ENCODE results near the gene CYTH1.
"Not testable (repeated sequence)": the region's sequence is repeated elsewhere in the genome, so short reads cannot be mapped to it uniquely, and the experiment has no call there.

The CYTH1 gene

DNA sequence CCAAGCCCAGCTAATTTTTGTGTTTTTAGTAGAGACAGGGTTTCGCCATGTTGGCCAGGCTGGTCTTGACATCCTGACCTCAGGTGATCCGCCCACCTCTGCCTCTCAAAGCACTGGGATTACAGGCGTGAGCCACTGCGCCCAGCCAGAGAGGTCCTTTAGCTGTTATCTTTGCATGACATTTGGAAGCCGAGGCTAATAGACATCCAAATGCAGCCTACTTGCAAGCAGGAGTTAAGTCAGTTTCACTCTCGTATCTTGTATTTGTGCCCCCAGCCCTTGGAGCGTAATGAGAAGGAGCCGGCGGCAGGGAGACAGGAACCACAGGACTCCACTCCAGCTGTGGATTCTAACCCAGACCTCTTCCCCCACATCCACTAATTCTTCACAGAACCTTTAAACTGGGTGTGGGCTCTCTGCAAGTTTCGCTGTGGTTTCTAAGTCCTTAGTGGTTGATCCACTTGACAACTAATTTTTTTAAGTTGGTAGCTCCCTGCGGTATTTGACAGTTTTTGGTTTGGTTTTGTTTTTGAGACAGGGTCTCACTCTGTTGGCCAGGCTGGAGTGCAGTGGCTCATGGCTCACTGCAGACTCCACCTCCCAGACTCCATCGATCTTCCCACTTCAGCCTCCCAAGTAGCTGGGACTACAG is 3.1 kb upstream of the CYTH1 start:
- DNase-seq = no peak

DNA sequence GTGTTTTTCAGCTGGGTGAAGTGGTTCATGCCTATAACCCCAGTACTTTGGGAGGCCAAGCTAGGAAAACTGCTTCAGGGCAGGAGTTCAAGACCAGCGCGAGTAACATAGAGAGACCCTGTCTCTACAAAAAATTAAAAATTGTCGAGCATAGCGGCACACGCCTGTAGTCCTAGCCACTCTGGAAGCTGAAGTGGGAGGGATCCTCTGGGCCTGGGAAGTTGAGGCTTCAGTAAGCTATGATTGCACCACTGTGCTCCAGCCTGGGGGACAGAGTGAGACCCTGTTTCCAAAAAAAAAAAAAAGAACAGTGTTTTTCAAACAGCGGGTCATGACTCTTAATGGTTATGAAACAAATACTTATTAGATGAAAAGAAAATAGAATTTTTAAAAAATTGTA is 2.3 kb upstream of the CYTH1 start:
- no peak for DNase-seq

DNA sequence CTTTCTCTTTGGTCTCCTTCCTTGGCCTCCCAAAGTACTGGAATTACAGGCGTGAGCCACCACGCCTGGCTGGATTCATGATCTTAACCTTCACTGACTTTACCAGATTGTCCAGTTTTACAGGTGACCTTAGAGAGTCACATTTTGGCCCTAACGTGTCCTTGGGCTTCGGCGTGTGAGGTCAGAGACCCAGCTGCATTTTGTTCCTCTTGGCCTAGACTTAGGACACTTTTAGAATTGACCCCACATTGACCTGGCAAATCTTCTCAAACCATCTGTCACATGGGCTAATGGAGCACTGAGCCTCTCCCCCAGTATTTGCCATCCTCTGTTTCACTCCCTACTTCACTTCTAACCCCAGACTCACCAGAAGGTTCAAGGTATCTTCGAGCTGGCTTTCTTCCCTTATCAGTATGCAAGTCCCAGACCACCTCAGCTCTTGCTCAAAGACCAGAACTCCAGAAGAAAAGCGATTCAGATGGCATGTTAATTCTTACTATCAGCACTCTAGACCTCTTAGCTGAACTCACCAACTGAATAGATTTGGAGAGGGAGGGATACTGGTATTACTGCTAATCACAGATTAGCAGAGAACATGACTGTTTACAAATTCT is 1.7 kb upstream of the CYTH1 start:
- no peak for DNase-seq

DNA sequence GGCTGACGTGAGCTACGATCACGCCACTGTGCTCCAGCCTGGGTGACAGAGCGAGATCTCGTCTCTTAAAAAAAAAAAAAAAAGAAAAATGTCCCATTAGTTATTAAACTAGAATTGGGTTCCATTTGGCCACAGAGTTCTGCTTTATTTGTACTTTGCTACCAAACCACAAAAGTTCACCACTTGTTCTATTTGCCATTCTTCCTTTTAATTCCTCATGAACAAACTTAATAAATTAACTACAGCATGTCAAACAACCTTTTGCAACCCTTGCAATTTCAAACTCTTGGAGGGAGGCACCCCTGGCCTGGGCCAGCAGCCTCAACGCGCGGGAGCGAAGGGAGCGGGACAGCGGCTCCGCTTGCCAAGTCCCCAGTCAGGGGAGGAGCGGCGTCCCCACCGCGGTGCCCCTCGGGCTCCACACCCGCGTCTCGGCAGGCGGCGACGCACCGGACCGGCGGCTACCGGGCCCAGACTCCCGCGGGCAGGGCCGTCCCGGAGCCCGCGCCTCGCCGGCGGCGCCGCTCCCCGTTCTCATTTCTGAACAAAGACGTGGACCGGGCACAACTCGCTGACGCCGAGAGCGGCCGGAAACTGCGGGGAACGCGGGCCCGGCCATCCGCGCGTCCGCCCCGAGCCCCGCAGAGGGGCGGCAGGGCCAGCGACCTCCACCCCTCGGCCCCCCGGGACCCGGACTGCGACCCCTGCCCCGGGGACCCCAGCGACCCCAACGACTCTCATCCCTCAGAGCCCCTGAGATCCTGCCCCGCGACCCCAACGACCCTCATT is 775 bp downstream of the CYTH1 start:
- DNase-seq = no peak

DNA sequence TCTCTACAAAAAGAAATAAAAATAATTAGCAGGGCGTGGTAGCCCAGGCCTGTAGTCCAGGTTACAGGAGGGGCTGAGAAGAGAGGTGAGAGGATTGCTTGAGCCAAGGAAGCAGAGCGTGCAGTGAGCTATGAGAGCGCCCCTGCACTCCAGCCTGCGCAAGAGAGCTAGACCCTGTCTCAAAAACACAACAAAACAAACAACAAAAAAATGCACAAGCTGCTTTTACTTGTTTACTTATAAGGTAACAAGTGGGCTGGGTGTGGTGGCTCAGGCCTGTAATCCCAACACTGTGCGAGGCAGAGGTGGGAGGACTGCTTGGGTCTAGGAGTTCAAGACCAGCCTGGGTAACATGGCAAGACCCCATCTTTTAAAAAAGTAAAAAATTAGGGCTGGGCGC is 1.7 kb downstream of the CYTH1 start:
- DNase-seq = no peak

DNA sequence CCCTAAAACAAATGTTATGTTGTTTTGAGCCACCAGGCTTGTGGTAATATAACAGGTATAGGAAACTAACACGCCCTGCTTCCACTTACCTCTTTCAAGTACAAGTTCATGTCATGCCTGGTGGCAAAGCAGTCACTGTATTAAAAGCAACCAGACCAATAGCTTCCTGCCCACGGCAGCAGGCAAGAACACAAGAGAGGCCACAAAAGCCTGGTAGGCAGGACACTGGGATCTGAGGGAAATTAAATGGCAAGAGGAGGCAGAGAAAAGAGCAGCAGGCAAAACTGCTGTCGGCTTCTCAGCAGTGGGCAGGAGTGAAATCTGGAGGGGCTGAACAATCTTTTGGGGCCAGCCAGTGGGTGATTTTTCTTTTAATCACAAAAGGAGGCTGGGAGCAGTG is 2.2 kb downstream of the CYTH1 start:
- no peak for DNase-seq

DNA sequence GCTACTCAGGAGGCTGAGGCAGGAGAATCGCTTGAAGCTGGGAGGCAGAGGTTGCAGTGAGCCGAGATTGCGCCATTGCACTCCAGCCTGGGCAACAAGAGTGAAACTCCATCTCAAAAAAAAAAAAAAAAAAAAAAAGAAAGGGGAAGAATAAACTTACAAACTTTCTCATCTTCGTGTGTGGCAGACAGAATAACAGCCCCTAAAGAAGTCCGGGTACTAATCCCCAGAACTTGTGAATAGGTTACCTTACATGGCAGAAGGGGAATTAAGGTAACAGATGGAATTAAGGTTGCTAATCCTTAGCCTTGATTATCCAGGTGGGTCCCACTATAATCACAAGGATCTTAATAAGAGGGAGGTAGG is 2.8 kb downstream of the CYTH1 start:
- DNase-seq = not testable (repeated sequence)

DNA sequence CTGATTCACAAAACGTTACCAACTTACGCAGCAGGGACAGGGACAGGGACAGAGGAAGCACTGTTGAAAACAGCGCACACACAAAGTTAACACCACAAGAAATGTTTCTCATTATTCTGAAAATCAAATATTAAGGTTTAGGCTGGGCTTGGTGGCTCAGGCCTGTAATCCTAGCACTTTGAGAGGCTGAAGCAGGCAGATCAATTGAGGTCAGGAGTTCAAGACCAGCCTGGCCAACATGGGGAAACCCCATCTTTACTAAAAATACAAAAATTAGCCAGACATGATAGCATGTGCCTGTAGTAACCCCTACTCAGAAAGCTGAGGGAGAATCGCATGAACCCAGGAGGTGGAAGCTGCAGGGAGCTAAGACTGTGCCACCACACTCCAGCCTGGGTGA is 4.2 kb downstream of the CYTH1 start:
- no peak for DNase-seq

DNA sequence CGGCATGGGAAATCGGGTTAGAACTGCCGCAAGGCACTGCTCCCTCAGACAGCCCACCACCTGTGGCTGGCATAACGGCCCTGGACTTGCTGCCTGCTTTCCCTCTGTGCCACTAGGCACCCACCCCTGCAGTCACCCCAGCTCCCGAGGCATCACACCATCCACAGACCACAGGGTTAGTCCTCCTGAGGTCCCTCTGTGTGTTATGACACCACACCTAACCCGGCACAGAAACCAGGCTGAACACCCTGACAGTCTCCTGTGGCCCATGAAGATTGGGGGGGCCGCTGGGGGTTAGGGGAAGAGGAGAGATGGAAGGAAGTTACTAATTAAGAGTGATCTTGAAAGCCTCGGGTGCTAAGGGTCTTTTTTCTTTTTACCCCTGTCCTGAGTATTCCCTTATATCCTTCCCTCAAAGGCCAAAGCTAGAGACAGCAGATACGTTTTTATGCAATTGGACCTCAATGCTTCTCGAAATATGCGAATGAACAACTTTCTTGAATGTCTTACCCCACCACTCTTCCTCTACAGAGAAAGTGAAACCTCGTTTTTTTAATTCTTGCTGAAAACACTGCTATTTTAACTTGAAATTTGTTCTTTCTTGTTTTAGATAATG is 7.0 kb downstream of the CYTH1 start:
- DNase-seq = no peak

DNA sequence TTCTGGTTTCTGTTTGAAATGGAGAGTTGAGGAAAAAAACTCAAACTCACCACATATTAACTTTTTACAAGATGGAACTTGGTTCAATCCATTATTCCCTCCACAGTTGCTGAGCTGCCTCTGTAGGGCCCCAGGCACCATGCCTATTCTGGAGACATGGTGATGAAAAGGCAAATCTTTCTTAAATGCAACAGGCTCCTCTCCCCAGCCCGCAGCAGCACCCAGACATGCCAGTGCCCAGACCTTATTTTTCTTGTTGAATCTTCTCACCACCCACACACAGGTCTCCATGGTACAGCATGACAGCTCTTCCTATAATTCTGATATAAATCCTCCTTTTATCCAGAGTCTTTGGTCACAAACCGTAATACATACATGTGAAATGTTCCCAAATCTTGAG is 7.6 kb downstream of the CYTH1 start:
- DNase-seq = no peak

DNA sequence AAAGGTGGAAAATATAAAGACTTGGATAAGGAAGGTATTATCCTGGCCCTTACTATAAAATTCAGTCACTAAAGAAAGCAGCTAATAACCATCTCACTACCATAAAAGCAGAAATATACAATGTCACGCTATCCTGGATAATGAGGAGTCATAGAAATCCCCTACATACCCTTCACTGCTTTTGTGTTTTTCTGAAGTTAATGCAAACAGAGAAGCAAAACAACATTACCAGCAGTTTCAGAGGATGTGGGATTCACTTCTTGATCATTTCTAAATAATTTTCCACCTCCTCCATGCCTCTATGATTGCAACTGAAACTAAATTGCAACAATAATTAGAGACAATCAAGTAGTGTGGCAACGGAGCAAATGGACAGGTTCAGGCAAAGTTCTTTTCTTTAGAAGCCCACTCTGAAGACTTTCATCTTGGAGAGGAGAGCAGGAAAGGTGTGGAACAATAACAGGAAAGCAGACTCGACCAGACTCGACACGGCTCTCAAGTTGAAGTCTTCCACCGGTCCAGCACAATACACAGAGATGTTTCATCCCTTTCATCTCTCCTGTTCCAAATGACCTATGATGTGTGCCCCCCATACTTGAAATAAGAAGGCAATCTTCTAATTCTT is 10.2 kb downstream of the CYTH1 start:
- no peak for DNase-seq

DNA sequence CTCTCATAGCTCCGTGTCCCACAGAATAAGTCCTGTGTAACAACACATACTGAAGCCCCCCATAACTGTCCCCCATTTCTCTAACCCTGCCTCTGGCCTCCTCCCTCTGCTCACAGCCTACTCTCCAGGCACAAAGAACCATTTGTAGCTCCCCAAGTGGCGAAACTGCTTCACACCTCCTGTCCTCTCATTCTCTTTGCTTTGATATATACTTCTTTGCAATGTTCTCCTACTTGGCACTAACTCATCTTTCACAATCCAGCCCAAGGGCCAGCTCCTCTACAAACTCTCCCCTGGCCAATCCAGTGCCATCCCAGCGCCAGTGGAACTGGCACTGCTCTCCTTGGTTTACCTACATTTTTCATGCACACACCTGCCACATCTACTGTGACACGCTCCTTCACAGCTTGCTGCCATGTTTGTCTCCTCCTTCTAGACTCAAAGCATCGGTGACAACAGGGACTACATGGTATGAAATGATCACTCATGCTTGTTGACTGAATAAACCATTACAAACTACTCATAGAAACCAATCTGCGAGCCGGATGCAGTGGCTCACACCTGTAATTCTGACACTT is 12.8 kb downstream of the CYTH1 start:
- no peak for DNase-seq

DNA sequence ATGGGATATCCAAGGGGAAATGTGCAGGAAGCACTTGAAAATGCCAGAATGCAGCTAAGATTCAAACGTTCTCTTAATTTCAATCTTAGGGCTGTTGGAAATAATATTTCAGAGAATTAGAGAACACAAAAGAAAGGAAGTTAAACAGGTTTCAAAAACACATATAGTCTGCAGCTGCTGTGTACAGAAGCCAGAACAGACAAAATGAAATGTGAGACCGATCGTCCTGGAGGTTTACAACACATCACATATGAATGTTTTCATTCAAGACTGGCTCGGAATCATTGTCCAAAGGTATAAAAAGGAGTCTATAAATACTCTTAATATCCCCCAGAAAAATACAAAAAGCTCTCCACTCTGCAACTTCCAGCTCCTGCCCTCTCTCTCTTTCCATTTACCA is 14.3 kb downstream of the CYTH1 start:
- DNase-seq = no peak

DNA sequence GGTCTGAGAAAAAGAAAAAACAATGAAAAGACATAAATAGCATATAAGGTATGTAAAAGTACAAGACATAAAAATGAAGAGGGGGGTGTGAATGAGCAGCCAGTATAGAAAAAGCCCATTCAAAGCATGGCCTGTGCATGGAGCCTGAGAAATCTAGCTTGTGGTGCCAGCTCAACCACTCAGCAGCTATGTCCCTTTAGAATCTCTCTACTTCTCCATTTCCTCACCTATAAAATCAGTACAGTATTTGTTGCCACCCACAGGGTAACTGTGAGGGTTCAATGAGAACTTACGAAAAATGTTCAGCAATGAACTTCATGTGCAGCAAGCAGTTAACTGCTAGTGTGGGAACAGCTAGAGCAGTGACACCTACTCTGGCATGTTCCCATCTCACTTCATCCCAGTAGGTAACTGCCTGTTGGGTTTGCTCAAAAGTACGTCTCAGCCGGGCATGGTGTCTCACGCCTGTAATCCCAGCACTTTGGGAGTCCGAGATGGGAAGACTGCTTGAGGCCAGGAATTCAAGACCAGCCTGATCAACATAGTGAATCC is 15.3 kb downstream of the CYTH1 start:
- no peak for DNase-seq

DNA sequence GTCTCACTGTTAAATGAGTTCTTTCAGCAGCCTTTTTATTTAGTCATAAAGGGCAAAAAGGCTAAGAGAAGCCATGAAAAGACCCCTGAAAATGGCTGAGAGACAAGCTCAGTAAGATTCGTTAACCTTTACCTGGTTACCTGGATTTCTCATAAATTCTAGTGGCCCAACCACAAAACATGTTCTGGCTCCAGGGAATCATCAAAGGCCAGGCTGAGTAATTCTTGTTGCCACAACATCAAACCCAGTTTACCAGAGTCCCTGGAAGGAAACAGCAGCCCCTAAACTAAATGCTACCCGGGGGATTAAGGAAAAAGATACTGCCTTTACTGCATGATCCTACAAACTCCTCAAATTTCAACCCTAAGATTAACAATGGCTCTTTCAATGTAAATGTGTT is 15.8 kb downstream of the CYTH1 start:
- no peak for DNase-seq

DNA sequence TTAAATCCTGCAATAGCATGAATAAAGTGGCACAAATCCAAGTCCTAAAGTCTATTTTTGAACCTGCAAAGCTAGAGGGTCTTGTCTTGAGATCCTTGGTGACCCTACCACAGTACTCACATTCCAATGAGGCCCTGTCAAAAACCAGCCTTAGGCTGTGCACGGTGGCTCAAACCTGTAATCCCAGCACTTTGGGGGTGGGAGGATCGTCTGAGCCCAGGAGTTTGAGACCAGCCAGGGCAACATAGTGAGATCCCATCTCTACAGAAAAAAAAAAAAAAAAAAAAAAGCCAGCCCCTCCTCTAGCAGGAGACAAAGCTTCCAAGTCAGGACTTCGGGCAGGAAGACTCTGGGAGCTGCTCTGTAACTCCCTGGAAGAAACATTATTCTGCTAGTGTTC is 16.3 kb downstream of the CYTH1 start:
- no peak for DNase-seq

DNA sequence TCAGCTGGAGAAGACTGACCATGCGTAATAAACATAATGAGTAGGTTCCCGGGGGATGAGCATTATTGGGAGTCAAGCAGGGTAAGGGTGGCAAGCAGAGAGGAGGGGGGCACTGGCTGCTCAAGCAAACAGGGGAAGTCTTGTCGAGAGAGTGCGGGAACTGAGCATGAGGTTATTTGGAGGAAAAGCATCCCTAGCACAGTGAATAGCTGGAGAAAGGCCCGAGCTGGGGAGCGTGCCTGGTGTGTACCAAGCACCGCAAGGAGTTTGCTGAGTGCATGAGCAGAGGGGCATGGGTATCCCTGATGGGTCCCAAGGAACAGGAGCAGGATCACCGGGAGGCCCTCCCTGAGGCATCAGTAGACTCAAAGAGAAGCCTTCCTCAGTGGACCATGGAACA is 17.2 kb downstream of the CYTH1 start:
- DNase-seq = no peak

DNA sequence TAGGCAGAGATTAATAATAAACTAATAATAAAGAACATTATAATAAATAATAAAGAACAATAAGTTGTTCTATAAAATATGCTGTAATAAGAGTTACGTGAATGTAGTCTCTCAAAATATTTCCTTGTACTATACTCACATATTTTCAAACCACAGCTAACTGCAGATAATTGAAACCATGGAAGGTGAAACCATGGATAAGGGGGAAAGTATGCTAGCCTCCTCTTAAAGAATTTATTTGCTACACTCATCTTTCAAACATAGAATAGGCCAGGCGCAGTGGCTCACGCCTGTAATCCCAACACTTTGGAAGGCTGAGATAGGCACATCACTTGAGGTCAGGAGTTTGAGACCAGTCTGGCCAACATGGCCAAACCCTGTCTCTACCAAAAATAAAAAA is 18.5 kb downstream of the CYTH1 start:
- DNase-seq = no peak

DNA sequence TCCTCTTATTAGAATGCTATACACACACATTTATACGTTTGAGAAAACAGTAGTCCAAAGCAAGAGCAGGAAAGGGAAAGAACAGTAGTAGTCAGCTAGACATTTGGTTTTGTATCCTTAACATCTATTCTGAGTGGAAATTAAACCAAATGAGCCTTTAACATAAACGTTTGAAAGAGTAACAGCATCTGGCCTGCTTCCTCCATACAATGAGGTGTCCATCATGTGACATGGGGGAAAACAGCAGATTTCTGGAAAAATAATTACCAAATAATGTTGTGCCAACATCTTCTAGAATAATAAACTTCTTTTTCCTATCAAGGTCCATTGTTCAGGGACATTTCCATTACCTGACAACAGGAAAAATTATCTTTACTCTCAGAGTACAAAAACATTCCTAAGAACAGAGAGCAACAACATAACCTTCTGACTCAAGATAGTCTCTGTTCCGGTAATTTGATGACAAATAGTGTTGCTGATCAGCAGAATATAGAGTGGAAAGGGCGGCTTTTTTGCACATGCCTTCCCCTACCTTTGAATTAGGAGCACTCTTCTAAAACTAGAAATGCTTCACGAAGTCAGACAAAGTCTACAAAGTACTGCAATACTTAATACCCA is 20.2 kb downstream of the CYTH1 start:
- no peak for DNase-seq

DNA sequence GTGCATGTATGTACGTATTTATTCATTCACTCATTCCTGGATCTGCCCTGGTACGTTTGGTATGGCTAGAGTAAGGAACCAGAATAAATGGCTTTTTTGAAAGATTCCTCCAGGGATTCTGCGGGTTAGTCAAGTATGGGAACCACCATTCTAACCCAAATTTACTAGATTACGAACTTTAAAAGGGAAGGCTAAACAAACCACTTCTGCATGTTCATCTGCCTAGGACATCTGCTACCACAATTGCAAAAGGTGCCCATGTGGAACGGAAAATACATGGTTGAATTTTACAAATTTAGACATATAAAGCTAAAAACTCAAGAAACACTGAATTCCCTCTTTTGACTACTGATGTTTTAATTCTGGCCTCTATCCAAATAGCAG is 22.1 kb downstream of the CYTH1 start:
- DNase-seq = peak; percentile 32

DNA sequence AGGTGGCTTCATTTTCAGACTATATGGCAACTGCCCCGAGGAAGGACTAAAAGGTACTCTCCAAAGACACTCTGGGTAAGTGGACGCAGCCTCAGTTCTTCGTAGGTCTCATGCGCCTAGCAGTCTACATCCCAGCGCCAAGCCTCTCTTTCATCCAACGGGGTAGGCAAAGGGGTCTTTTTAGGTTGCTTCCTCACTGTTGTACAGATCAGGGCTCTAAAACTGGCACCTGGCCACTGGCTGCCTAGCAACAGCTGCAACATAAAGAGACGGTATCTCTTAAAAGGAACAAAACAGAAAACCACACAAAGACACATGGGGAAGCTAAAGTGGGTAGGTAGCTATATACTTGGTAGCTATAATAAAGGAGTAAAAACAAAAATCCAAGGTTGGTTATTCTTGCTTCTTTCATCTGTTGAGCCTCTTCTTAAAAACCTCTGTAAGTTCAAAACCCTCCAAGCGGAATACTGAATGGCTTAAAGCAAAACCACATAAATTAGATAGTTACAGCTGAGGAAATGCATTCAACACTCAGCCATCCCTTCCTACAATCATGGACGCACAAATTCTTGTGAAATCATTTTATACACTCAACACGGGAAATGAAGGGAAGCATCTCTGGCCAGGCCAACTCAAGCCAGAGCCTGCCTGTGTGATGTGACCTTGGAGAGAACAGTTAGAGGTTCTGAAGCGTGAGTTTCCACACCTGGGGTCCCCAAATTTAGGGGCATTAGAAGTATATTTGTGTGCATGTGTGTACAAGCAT is 22.7 kb downstream of the CYTH1 start:
- DNase-seq = peak; percentile 65
